HG03280 (cell line): ENCODE data around the gene MRPL53.

Experiments
- ATAC-seq: cut with Tn5 transposase; IDR thresholded peaks from one replicate; pipeline ENCODE4 v1.9.1; 2021; ENCODE audit warnings: mild to moderate bottlenecking, moderate library complexity; ENCODE audit not compliant: unreplicated experiment

MRPL53 gene

GRCh38 chr2:74429487-74430451 lies 42.7 kb downstream of the MRPL53 start:
- no peak for ATAC-seq

DNA sequence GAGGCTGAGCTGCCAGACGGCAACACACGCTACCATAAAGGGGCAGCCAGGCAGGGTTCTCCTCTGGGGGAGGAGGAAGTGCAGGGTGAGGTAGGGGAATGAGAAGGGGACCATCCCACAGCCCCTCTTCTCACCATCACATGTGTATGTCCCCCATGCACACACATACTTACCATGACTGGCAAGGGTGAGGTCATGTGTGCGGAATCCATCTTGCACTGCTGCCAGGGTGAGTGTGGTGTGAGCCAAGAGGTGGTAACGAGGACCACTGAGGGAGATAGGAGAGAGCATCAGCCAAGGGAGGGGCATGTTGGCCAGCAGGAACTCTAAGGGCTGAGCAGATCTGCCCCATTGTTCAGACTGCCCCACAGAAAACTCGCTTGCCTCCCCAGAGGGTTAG lies 43.8 kb downstream of the MRPL53 start:
- ATAC-seq, result no peak

DNA sequence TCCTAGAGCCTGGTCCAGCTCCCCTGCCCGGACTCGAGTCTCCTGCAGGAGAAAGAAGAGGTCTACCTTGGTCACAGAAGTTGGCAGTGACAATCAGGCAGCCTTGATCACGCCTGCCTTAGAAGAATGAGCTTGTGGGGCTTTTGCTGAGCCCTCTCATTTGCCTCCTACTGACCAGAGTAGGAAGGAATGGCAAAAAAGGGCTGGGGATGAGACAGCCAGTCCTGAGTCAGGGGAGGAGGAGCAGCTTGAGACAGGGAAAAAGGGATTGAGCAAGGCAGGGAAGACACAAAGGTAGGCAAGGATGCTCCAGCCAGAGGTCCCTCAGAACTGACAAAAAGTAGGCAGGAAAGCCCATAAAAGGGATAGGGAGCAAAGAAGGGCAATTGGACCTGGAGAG lies 44.9 kb downstream of the MRPL53 start:
- no peak for ATAC-seq

- no peak for ATAC-seq
Observed at GRCh38 chr2:74426181-74426758, 46.2 kb downstream of the MRPL53 start.

- ATAC-seq, result no peak
Observed at GRCh38 chr2:74425523-74425922, 47.0 kb downstream of the MRPL53 start.

DNA sequence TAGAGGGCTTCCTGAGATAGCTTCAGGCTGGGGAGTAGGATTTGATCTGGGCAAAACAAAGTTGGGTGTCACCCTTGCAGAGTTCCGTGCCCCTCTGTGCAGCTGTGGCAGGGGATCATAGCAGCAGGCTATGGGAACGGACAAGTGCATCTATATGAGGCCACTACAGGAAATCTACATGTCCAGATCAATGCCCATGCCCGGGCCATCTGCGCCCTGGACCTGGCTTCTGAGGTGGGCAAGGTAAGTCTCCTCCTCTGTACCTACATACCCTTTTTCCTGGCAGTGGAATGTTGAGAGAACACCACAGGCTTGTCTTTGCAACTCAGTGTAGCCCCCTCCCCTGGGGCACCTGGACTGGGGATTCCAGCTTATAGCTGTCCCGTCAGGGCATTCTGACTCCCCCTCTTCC lies 47.5 kb downstream of the MRPL53 start:
- no peak for ATAC-seq

DNA sequence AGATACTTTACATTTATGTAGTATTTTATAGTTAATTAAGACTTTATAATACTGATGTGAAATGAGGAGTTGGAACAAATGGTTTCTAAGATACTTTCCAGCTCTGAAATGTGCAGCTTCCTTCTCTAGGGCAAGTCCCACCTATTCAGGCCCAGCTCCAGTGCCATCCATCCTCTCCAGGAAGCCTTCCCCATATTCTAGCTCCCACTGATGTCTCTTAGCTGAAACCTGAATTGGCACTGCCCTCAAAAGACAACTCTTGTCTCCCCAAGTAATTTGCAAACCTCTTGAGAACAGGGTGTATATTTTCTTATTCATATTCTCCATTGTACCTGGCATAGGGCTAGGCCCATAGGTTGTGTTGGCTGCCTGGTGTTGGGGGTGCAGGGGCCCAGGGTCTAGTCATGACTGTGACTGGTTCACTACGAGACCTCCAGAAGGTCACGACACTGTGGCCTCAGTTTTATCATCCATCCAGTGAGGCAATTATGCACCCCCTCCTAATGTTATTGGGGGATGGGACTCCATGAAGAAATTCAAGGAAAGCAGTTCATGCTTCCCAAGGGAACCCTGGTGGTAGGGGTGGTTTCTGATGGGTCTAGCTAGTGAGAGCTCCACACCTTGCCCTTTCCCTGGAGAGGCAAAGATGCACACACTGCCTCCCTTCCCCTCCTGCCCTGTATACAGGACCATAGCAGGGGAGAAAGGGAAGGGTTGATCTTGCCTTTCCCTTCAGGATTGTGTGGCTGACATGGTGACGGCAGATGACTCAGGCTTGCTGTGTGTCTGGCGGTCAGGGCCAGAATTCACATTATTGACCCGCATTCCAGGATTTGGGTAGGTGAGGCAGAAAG lies 48.1 kb downstream of the MRPL53 start:
- no peak for ATAC-seq

- no peak for ATAC-seq
Observed at GRCh38 chr2:74423231-74424095, 49.0 kb downstream of the MRPL53 start.
